Retinal pigment epithelial cell (primary cell): Measurements from ENCODE around the gene CD99L2.

Source experiments
- DNase-seq: peaks from one replicate; pipeline ENCODE4 v3.0.0-alpha.2; 2010; ENCODE audit warnings: low read depth
- H3K4me3 ChIP-seq: 2 replicates; pipeline ENCODE4 v1.5.1; 2011; ENCODE audit warnings: mild to moderate bottlenecking, low read length, control low read depth, moderate library complexity
- CTCF ChIP-seq: conservative IDR thresholded peaks from 2 replicates; pipeline ENCODE4 v1.5.1; 2011; ENCODE audit warnings: low read depth, low read length, control low read depth, inconsistent platforms

Gene CD99L2

GRCh38 chrX:150774798-150775568 lies 123.5 kb downstream of the CD99L2 start:
- no peak for DNase-seq
- H3K4me3 ChIP-seq = no peak overlapping the region
- no peak for TF ChIP-seq CTCF

GRCh38 chrX:150773634-150774033 lies 124.8 kb downstream of the CD99L2 start:
- no peak for TF ChIP-seq CTCF
- DNase-seq = no peak
- H3K4me3 ChIP-seq = no peak overlapping the region

GRCh38 chrX:150773117-150773516 lies 125.4 kb downstream of the CD99L2 start:
- no peak for DNase-seq

GRCh38 chrX:150772150-150772970 lies 126.1 kb downstream of the CD99L2 start:
- no peak for DNase-seq
- TF ChIP-seq CTCF = peak; percentile 72
- H3K4me3 ChIP-seq = no peak overlapping the region

More at GRCh38 chrX:150773117-150773516, 125.4 kb downstream of the CD99L2 start:
- no peak for TF ChIP-seq CTCF
- no peak overlapping the region for H3K4me3 ChIP-seq

GRCh38 chrX:150771116-150771515 lies 127.4 kb downstream of the CD99L2 start:
- no peak overlapping the region for H3K4me3 ChIP-seq
- no peak for TF ChIP-seq CTCF
- no peak for DNase-seq

- DNase-seq = no peak
- no peak for TF ChIP-seq CTCF
- H3K4me3 ChIP-seq = no peak overlapping the region
Measured at GRCh38 chrX:150770623-150771022, 127.8 kb downstream of the CD99L2 start.
